ENCODE measurements around the gene DSC3.

DNA sequence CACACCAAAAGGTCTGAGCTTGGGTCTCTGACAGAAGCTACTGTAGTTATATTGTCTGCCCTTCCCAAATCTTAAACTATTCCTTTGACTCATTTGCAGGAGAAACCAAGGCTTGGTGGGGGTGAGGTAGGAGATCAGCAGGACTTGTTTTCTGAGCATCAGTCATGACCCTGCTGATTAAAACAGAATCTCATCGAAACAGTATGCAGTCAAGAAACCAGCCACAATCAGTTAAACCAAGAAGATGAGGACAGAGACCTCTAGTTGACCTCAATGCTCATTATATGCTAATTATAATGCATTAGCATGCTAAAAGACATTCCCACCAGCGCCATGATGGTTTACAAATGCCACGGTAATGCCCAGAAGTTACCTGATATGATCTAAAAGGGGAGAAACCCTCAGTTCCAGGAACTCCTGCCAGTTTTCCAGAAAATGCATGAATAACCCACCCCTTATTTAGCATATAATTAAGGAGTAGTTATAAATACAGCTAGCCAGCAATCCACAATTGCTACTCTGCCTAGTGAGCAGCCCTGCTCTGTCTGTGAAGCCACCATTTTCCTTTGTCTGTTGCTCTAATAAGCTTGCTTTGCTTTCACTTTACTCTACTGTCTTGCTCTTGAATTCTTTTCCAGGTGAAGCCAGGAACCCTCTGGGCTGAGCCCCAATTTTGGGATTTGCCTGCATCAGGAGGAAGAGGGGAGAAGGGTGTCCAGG, 26.7 kb downstream of the DSC3 start:
- TF ChIP-seq, protein P1, sequence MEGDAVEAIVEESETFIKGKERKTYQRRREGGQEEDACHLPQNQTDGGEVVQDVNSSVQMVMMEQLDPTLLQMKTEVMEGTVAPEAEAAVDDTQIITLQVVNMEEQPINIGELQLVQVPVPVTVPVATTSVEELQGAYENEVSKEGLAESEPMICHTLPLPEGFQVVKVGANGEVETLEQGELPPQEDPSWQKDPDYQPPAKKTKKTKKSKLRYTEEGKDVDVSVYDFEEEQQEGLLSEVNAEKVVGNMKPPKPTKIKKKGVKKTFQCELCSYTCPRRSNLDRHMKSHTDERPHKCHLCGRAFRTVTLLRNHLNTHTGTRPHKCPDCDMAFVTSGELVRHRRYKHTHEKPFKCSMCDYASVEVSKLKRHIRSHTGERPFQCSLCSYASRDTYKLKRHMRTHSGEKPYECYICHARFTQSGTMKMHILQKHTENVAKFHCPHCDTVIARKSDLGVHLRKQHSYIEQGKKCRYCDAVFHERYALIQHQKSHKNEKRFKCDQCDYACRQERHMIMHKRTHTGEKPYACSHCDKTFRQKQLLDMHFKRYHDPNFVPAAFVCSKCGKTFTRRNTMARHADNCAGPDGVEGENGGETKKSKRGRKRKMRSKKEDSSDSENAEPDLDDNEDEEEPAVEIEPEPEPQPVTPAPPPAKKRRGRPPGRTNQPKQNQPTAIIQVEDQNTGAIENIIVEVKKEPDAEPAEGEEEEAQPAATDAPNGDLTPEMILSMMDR (IDR thresholded peaks at IDR 0.05; ENCODE audit: poor library complexity), result no peak
- TF ChIP-seq EZH2phosphoT487 (IDR thresholded peaks at IDR 0.05; ENCODE audit: low read depth, severe bottlenecking, unreplicated experiment) (no peak), EZH2 (IDR thresholded peaks at IDR 0.05; ENCODE audit: borderline replicate concordance) (no peak)

All from hepatocyte (in vitro differentiated cells).